OCI-LY1 (cell line): ENCODE measurements around the gene ADCY9.

Experiments used
- H2AFZ ChIP-seq: fragments of 200-600 bp; sonication (generic), shearing (Covaris generic); 2 replicates; pipeline ENCODE4 v1.6.0; 2014; ENCODE audit warnings: antibody characterized with exemption, mild to moderate bottlenecking, low read length
- H3F3A ChIP-seq: fragments of 200-600 bp; sonication (generic), shearing (Covaris generic); 2 replicates; pipeline ENCODE4 v1.6.0; 2014; ENCODE audit warnings: mild to moderate bottlenecking, antibody characterized with exemption, low read length, moderate library complexity; ENCODE audit not compliant: insufficient read depth
- H3K27ac ChIP-seq: fragments of 200-600 bp; sonication (generic); 2 replicates; pipeline ENCODE4 v1.5.1; 2014; ENCODE audit warnings: low read length, mixed run types, mild to moderate bottlenecking, low read depth; ENCODE audit not compliant: poor library complexity, severe bottlenecking
- H3K27me3 ChIP-seq: fragments of 200-600 bp; sonication (generic); 2 replicates; pipeline ENCODE4 v1.6.0; 2014; ENCODE audit warnings: antibody characterized with exemption, mild to moderate bottlenecking, low read length, moderate library complexity; ENCODE audit not compliant: insufficient read depth
- H3K36me3 ChIP-seq: fragments of 200-600 bp; sonication (generic); 2 replicates; pipeline ENCODE4 v1.6.1; 2014; ENCODE audit warnings: mild to moderate bottlenecking, antibody characterized with exemption, low read length, moderate library complexity, mixed read lengths; ENCODE audit not compliant: insufficient read depth
- H3K4me1 ChIP-seq: fragments of 200-600 bp; sonication (generic); 2 replicates; pipeline ENCODE4 v1.5.1; 2014; ENCODE audit warnings: mild to moderate bottlenecking, low read length, moderate library complexity; ENCODE audit not compliant: insufficient read depth, severe bottlenecking
- H3K4me2 ChIP-seq: fragments of 200-600 bp; sonication (generic), shearing (Covaris generic); 2 replicates; pipeline ENCODE4 v1.6.1; 2014; ENCODE audit warnings: low read length
- H3K4me3 ChIP-seq: fragments of 200-600 bp; sonication (generic); 2 replicates; pipeline ENCODE4 v1.5.1; 2014; ENCODE audit warnings: low read length, low read depth, mild to moderate bottlenecking, mixed read lengths; ENCODE audit not compliant: poor library complexity, severe bottlenecking
- H3K79me2 ChIP-seq: fragments of 200-600 bp; shearing (Covaris generic); 2 replicates; pipeline ENCODE4 v1.6.1; 2016; ENCODE audit warnings: mixed run types, low read length, mixed read lengths; ENCODE audit not compliant: insufficient read depth
- H3K9ac ChIP-seq: fragments of 200-600 bp; sonication (generic), shearing (Covaris generic); 2 replicates; pipeline ENCODE4 v1.6.1; 2014; ENCODE audit warnings: mild to moderate bottlenecking, low read length, mixed read lengths
- H3K9me2 ChIP-seq: fragments of 200-600 bp; sonication (generic), shearing (Covaris generic); 2 replicates; pipeline ENCODE4 v1.6.1; 2014; ENCODE audit warnings: low read depth, mild to moderate bottlenecking, low read length, mixed read lengths
- H3K9me3 ChIP-seq: fragments of 200-600 bp; shearing (Covaris generic); 2 replicates; pipeline ENCODE4 v1.6.1; 2014; ENCODE audit warnings: low read length, mixed read lengths
- H4K20me1 ChIP-seq: fragments of 200-600 bp; sonication (generic), shearing (Covaris generic); 2 replicates; pipeline ENCODE4 v1.6.0; 2016; ENCODE audit warnings: mild to moderate bottlenecking, low read length; ENCODE audit not compliant: insufficient read depth
- CTCF ChIP-seq: fragments of 200-600 bp; sonication (generic), shearing (Covaris generic); IDR thresholded peaks from 2 replicates; pipeline ENCODE4 v1.5.1; 2017; ENCODE audit warnings: mild to moderate bottlenecking, antibody characterized with exemption, low read length, moderate library complexity, mixed read lengths
- EZH2 ChIP-seq: fragments of 200-600 bp; sonication (generic), shearing (Covaris generic); IDR thresholded peaks from 2 replicates; pipeline ENCODE4 v1.8.0; 2017; ENCODE audit warnings: borderline replicate concordance, mixed run types, mild to moderate bottlenecking, antibody characterized with exemption, low read length, moderate library complexity, mixed read lengths

The ADCY9 gene

GRCh38 chr16:4064950-4065352, 51.3 kb downstream of the ADCY9 start:
- Histone ChIP-seq H3K4me2 (no peak overlapping the region), H3K27me3 (no peaks in the 10 kb centered on the region; the same call in 1 of the 2 replicates), H3K27ac (no peak overlapping the region), H3K9me2 (no peaks in the 10 kb centered on the region), H3K36me3 (no peaks in the 10 kb centered on the region), H3K4me1 (no peaks in the 10 kb centered on the region), H3F3A (no peaks in the 10 kb centered on the region), H3K9ac (no peak overlapping the region), H2AFZ (no peak overlapping the region), H3K79me2 (no peaks in the 10 kb centered on the region), H3K4me3 (no peak overlapping the region), H3K9me3 (peaks cover 16% of the 10 kb centered on the region), H4K20me1 (no peaks in the 10 kb centered on the region)
- TF ChIP-seq CTCF (no peak), EZH2 (no peak)

- Histone ChIP-seq H3K36me3 (no peaks in the 10 kb centered on the region), H3K4me3 (no peak overlapping the region)
- TF ChIP-seq EZH2: no peak
- no peak for TF ChIP-seq CTCF
These were observed 53.9 kb downstream of the ADCY9 start for GRCh38 chr16:4062212-4062802.

GRCh38 chr16:4060823-4061222, 55.4 kb downstream of the ADCY9 start:
- TF ChIP-seq CTCF (no peak), EZH2 (no peak)

More at GRCh38 chr16:4062212-4062802, 53.9 kb downstream of the ADCY9 start:
- H3K9me2 ChIP-seq: no peaks in the 10 kb centered on the region
- no peaks in the 10 kb centered on the region for H4K20me1 ChIP-seq
- no peaks in the 10 kb centered on the region for H3K79me2 ChIP-seq
- H3K4me1 ChIP-seq: no peaks in the 10 kb centered on the region
- no peaks in the 10 kb centered on the region for H3F3A ChIP-seq
- H3K4me2 ChIP-seq: no peak overlapping the region
- H3K27ac ChIP-seq: no peak overlapping the region
- peaks cover 20% of the 10 kb centered on the region for H3K9me3 ChIP-seq
- no peaks in the 10 kb centered on the region; the same call in 1 of the 2 replicates for H3K27me3 ChIP-seq
- no peak overlapping the region for H2AFZ ChIP-seq
- no peak overlapping the region for H3K9ac ChIP-seq

More at GRCh38 chr16:4060823-4061222, 55.4 kb downstream of the ADCY9 start:
- H3K36me3 ChIP-seq: no peaks in the 10 kb centered on the region
- no peaks in the 10 kb centered on the region for H3K79me2 ChIP-seq
- no peak overlapping the region for H3K4me3 ChIP-seq
- no peaks in the 10 kb centered on the region for H3K4me1 ChIP-seq
- peaks cover 20% of the 10 kb centered on the region for H3K9me3 ChIP-seq
- no peaks in the 10 kb centered on the region for H3K27me3 ChIP-seq
- no peaks in the 10 kb centered on the region for H4K20me1 ChIP-seq
- no peak overlapping the region for H3K9ac ChIP-seq
- H3K4me2 ChIP-seq: no peak overlapping the region
- H3K27ac ChIP-seq: no peak overlapping the region
- no peak overlapping the region for H2AFZ ChIP-seq
- H3F3A ChIP-seq: no peaks in the 10 kb centered on the region
- no peaks in the 10 kb centered on the region for H3K9me2 ChIP-seq
